ENCODE results near the gene SEMA4F.

- no peak for TF ChIP-seq CTCF (IDR thresholded peaks at IDR 0.05)
- TF ChIP-seq POLR2AphosphoS5 (IDR thresholded peaks at IDR 0.05; ENCODE audit: insufficient read depth in 1 of 2, low read depth in 1 of 2) = no peak
- no peak for TF ChIP-seq POLR2A (IDR thresholded peaks at IDR 0.05)
These were observed 49.3 kb downstream of the SEMA4F start for GRCh38 chr2:74703373-74703772.
